Liver (tissue), 3 donors: ENCODE measurements around the gene NEK11.

Experiments used
- ATF3 ChIP-seq: IDR thresholded peaks from 2 replicates; pipeline ENCODE4 v1.6.1; 2016; ENCODE audit warnings: antibody characterized with exemption
- CTCF ChIP-seq: fragments of 150-350 bp; IDR thresholded peaks from 2 replicates; pipeline ENCODE4 v1.5.1; 2017; ENCODE audit warnings: improper control_type of control experiment, low read depth, low read length; ENCODE audit not compliant: missing input control
- EGR1 ChIP-seq, 2 donors: IDR thresholded peaks; 2 replicates each; pipeline ENCODE4 v1.6.1; 2016 to 2018; ENCODE audit warnings: antibody characterized with exemption in 2 of 2, low read depth in 2 of 2
- GABPA ChIP-seq, 2 donors: IDR thresholded peaks in 1 of 2; conservative IDR thresholded peaks in 1 of 2; 2 replicates each; pipeline ENCODE4 v1.6.1; 2016; ENCODE audit warnings: antibody characterized with exemption in 2 of 2, mild to moderate bottlenecking in 1 of 2, moderate library complexity in 1 of 2
- MAX ChIP-seq: IDR thresholded peaks from 2 replicates; pipeline ENCODE4 v1.6.1; 2016; ENCODE audit warnings: antibody characterized with exemption
- NR2F2 ChIP-seq: IDR thresholded peaks from 2 replicates; pipeline ENCODE4 v1.6.1; 2016; ENCODE audit warnings: antibody characterized with exemption
- RAD21 ChIP-seq, 2 donors: IDR thresholded peaks; 2 replicates each; pipeline ENCODE4 v1.6.1; 2016; ENCODE audit warnings: antibody characterized with exemption in 2 of 2, mild to moderate bottlenecking in 2 of 2
- REST ChIP-seq: IDR thresholded peaks from 2 replicates; pipeline ENCODE4 v1.6.1; 2016; ENCODE audit warnings: antibody characterized with exemption, mild to moderate bottlenecking
- RXRA ChIP-seq, 2 donors: IDR thresholded peaks; 2 replicates each; pipeline ENCODE4 v1.6.1; 2017 to 2018; ENCODE audit warnings: antibody characterized with exemption in 2 of 2, mild to moderate bottlenecking in 1 of 2
- SP1 ChIP-seq: IDR thresholded peaks from 2 replicates; pipeline ENCODE4 v1.6.1; 2018; ENCODE audit warnings: antibody characterized with exemption, mild to moderate bottlenecking
- TAF1 ChIP-seq: conservative IDR thresholded peaks from 2 replicates; pipeline ENCODE4 v1.6.1; 2016; ENCODE audit warnings: antibody characterized with exemption, mild to moderate bottlenecking
- YY1 ChIP-seq: IDR thresholded peaks from 2 replicates; pipeline ENCODE4 v1.6.1; 2016; ENCODE audit warnings: antibody characterized with exemption, mild to moderate bottlenecking
- ZBTB33 ChIP-seq: IDR thresholded peaks from 2 replicates; pipeline ENCODE4 v1.6.1; 2016; ENCODE audit warnings: antibody characterized with exemption
- donor health status: healthy.
- donor health status: healthy.

- TF ChIP-seq CTCF: no peak
- TF ChIP-seq REST: no peak
- no peak for TF ChIP-seq TAF1
- no peak for TF ChIP-seq ATF3
- TF ChIP-seq NR2F2: no peak
- TF ChIP-seq GABPA (IDR thresholded peaks at IDR 0.05 in 1 of 2, conservative IDR thresholded peaks at IDR 0.05 in 1 of 2): no peak
- no peak for TF ChIP-seq RAD21 (IDR thresholded peaks at IDR 0.05)
- TF ChIP-seq SP1: no peak
- TF ChIP-seq EGR1 (IDR thresholded peaks at IDR 0.05; ENCODE audit: low read depth in 2 of 2): no peak
- TF ChIP-seq MAX: no peak
- no peak for TF ChIP-seq ZBTB33
- no peak for TF ChIP-seq RXRA (IDR thresholded peaks at IDR 0.05)
- TF ChIP-seq YY1: no peak
Measured at GRCh38 chr3:131387796-131388489, 361.3 kb downstream of the NEK11 start.
